ENCODE data around the gene ADAM19.

ADAM19 gene

GRCh38 chr5:157469073-157469472 is 106.5 kb downstream of the ADAM19 start:
- H3K4me3 ChIP-seq (ENCODE audit: low read depth, low read length), result no peak overlapping the region
- no peak for TF ChIP-seq CTCF (IDR thresholded peaks at IDR 0.05; ENCODE audit: low read depth, low read length, missing control alignments)
- in situ Hi-C loops (cut with HindIII; ENCODE audit: low sequenced_read_pairs), result no loop called here
- no peak for DNase-seq (ENCODE audit: low read depth)

GRCh38 chr5:157468293-157468965 is 107.1 kb downstream of the ADAM19 start:
- in situ Hi-C loops (cut with HindIII; ENCODE audit: low sequenced_read_pairs), result no loop called here
- no peak for TF ChIP-seq CTCF (IDR thresholded peaks at IDR 0.05; ENCODE audit: low read depth, low read length, missing control alignments)
- no peak overlapping the region for H3K4me3 ChIP-seq (ENCODE audit: low read depth, low read length)
- DNase-seq (ENCODE audit: low read depth), result no peak

- in situ Hi-C loops (cut with HindIII; ENCODE audit: low sequenced_read_pairs), result loop anchor here (5.0 kb wide), 1 partner anchor 82 kb away; no protein-coding TSS in a partner anchor
- peak; percentile 45 for DNase-seq (ENCODE audit: low read depth)
- TF ChIP-seq CTCF (IDR thresholded peaks at IDR 0.05; ENCODE audit: low read depth, low read length, missing control alignments), result no peak
- no peak overlapping the region for H3K4me3 ChIP-seq (ENCODE audit: low read depth, low read length)
Observed at GRCh38 chr5:157464519-157465171, 110.9 kb downstream of the ADAM19 start.

GRCh38 chr5:157463621-157464518 is 111.7 kb downstream of the ADAM19 start:
- no peak overlapping the region for H3K4me3 ChIP-seq (ENCODE audit: low read depth, low read length)
- TF ChIP-seq CTCF (IDR thresholded peaks at IDR 0.05; ENCODE audit: low read depth, low read length, missing control alignments), result no peak
- no peak for DNase-seq (ENCODE audit: low read depth)
- in situ Hi-C loops (cut with HindIII; ENCODE audit: low sequenced_read_pairs), result loop anchor here (5.0 kb wide), 1 partner anchor 82 kb away; no protein-coding TSS in a partner anchor

- no peak overlapping the region for H3K4me3 ChIP-seq (ENCODE audit: low read depth, low read length)
- TF ChIP-seq CTCF (IDR thresholded peaks at IDR 0.05; ENCODE audit: low read depth, low read length, missing control alignments), result no peak
- DNase-seq (ENCODE audit: low read depth), result no peak
- in situ Hi-C loops (cut with HindIII; ENCODE audit: low sequenced_read_pairs), result loop anchor here (5.0 kb wide), 1 partner anchor 81 kb away; no protein-coding TSS in a partner anchor
Observed at GRCh38 chr5:157463081-157463480, 112.5 kb downstream of the ADAM19 start.
